NCI-H345 treated with DMSO at 0.1 percent for 48 hours (cell line): ENCODE data around the gene OOSP4A.
"Not testable (repeated sequence)": the region's sequence is repeated elsewhere in the genome, so short reads cannot be mapped to it uniquely, and the experiment has no call there.

ENCODE experiments used
- DNase-seq: peaks from one replicate; lab custom pipeline; 2025; ENCODE audit not compliant: unreplicated experiment; lab: John Stamatoyannopoulos, UW

The OOSP4A gene

GRCh38 chr11:59973097-59973496, 9.3 kb downstream of the OOSP4A start:
- no peak for DNase-seq

- no peak for DNase-seq
Observed at GRCh38 chr11:59981106-59981770, 17.4 kb downstream of the OOSP4A start.

GRCh38 chr11:59982037-59982436, 18.2 kb downstream of the OOSP4A start:
- not testable (repeated sequence) for DNase-seq

- DNase-seq: no peak
Observed at GRCh38 chr11:59983212-59983611, 19.4 kb downstream of the OOSP4A start.

- DNase-seq: no peak
Observed at GRCh38 chr11:59984368-59984767, 20.5 kb downstream of the OOSP4A start.

- no peak for DNase-seq
Observed at GRCh38 chr11:59990421-59990820, 26.6 kb downstream of the OOSP4A start.

GRCh38 chr11:59992425-59992824, 28.6 kb downstream of the OOSP4A start:
- DNase-seq: no peak

- DNase-seq: no peak
Observed at GRCh38 chr11:59997800-59998199, 34.0 kb downstream of the OOSP4A start.

GRCh38 chr11:59999691-60000090, 35.9 kb downstream of the OOSP4A start:
- DNase-seq: no peak

GRCh38 chr11:60003729-60004128, 39.9 kb downstream of the OOSP4A start:
- DNase-seq: no peak

GRCh38 chr11:60005360-60005759, 41.5 kb downstream of the OOSP4A start:
- DNase-seq: no peak

- DNase-seq: no peak
Observed at GRCh38 chr11:60016881-60017280, 53.0 kb downstream of the OOSP4A start, which contains the start of gene OOSP4B. Gene OOSP4B, plus strand, starts transcription at chr11:60017181.

GRCh38 chr11:60018058-60018457, 54.2 kb downstream of the OOSP4A start:
- no peak for DNase-seq
